ENCODE results near the gene CCDC91. TPM values are rescaled to one million over a fixed set of nuclear protein-coding genes. Genes with fewer than 3 reads are reported as not detected.

CCDC91 gene
- total and polyA plus RNA-seq, 2 of the 4 experiments (the other 2 are of a cell fraction): 8.6 to 14.7 TPM

- TF ChIP-seq BHLHE40 (IDR thresholded peaks at IDR 0.05; ENCODE audit: low read depth, low read length) (no peak), MAZ (IDR thresholded peaks at IDR 0.05; ENCODE audit: borderline replicate concordance, low read depth, low read length) (no peak)
- Histone ChIP-seq H3K4me3 (ENCODE audit: insufficient read depth, low read depth, low read length) (no peak overlapping the region), H2AK5ac (ENCODE audit: low read depth, low read length) (no peak overlapping the region), H4K5ac (ENCODE audit: low read depth, low read length) (peak overlapping the region; percentile 40; the same call in 1 of the 2 replicates), H4K91ac (ENCODE audit: insufficient read depth, low read depth, low read length) (no peak overlapping the region; the same call in 1 of the 2 replicates), H2AFZ (replicated peaks; ENCODE audit: low read length, poor library complexity) (no peak overlapping the region), H3K27ac (ENCODE audit: insufficient read depth, low read length) (no peak overlapping the region), H2BK120ac (ENCODE audit: low read depth, low read length) (peak overlapping the region; percentile 0; the same call in 1 of the 2 replicates), H3K4me2 (ENCODE audit: low read depth, low read length) (no peak overlapping the region), H3K9ac (ENCODE audit: low read depth, low read length) (no peak overlapping the region), H3K23ac (ENCODE audit: low read depth, low read length) (no peak overlapping the region), H3K14ac (replicated peaks; ENCODE audit: low read depth, low read length) (no peak overlapping the region), H2BK20ac (ENCODE audit: low read depth, low read length) (peak overlapping the region; percentile 29; the same call in 1 of the 2 replicates), H3K4ac (ENCODE audit: low read depth, low read length) (peak overlapping the region; percentile 38; the same call in 1 of the 2 replicates), H2BK15ac (ENCODE audit: low read depth, low read length) (no peak overlapping the region; the same call in 2 of the 3 replicates), H3K9me3 (ENCODE audit: control insufficient read depth, insufficient read depth, low read length) (no peaks in the 10 kb centered on the region), H2AK9ac (replicated peaks; ENCODE audit: low read depth, low read length, poor library complexity) (no peak overlapping the region), H3K27me3 (ENCODE audit: control insufficient read depth, insufficient read depth, low read length) (no peaks in the 10 kb centered on the region), H4K8ac (ENCODE audit: low read depth in 2 of 2, low read length in 2 of 2) (peak overlapping the region in 1 of 2 experiments; percentile 55; a peak in 2 of 4 replicates), H2BK5ac (ENCODE audit: low read depth, low read length, poor library complexity, severe bottlenecking) (peak overlapping the region; percentile 91), H3K36me3 (ENCODE audit: control insufficient read depth, insufficient read depth, low read length) (no peaks in the 10 kb centered on the region), H3K4me1 (ENCODE audit: control insufficient read depth, insufficient read depth, low read length) (peaks cover 15% of the 10 kb centered on the region), H3K56ac (ENCODE audit: extremely low read depth, insufficient read depth, low read length) (no peak overlapping the region; the same call in 1 of the 2 replicates), H3K79me1 (ENCODE audit: low read depth in 1 of 2, low read length in 2 of 2) (no peaks in the 10 kb centered on the region), H4K20me1 (ENCODE audit: insufficient read depth, low read length) (no peaks in the 10 kb centered on the region), H3K9me1 (ENCODE audit: insufficient read depth, low read length) (peaks cover 16% of the 10 kb centered on the region), H3K18ac (ENCODE audit: low read depth, low read length) (peak overlapping the region; percentile 70)
- dilution Hi-C loops (cut with HindIII; ENCODE audit: low sequenced_read_pairs, unreplicated experiment): no loop called here
- no CpG with 5 or more reads among the region's 3 CpGs for WGBS, 2 experiments (ENCODE audit: extremely low coverage in 2 of 2, insufficient read length in 1 of 2)
- in situ Hi-C loops (cut with MboI; ENCODE audit: low sequenced_read_pairs): no loop called here
- ATAC-seq (ENCODE audit: low read depth): no peak
- intact Hi-C loops (cut with micrococcal nuclease): no loop called here
- ChIA-PET CTCF (no interaction called here), POLR2A (ENCODE audit: unreplicated experiment) (no interaction called here)
- no peak for DNase-seq
- no TSS peak for BruUV-seq (replicated peaks)
Measured at GRCh38 chr12:28563286-28563685, 373.0 kb downstream of the CCDC91 start.

All from IMR-90 (cell line).